DMS79 treated with DMSO at 0.1 percent for 48 hours (cell line): ENCODE results near the gene ZNF592.

Experiments
- DNase-seq: peaks from one replicate; lab custom pipeline; 2025; lab: John Stamatoyannopoulos, UW

Gene ZNF592

GRCh38 chr15:84805221-84805620 lies 56.8 kb downstream of the ZNF592 start:
- no peak for DNase-seq

- no peak for DNase-seq
Measured at GRCh38 chr15:84807228-84807627, 58.8 kb downstream of the ZNF592 start.

GRCh38 chr15:84810073-84810840 lies 61.9 kb downstream of the ZNF592 start:
- no peak for DNase-seq

- no peak for DNase-seq
Measured at GRCh38 chr15:84811151-84811550, 62.8 kb downstream of the ZNF592 start.

GRCh38 chr15:84811828-84812227 lies 63.4 kb downstream of the ZNF592 start:
- DNase-seq: no peak

GRCh38 chr15:84812842-84813241 lies 64.5 kb downstream of the ZNF592 start:
- no peak for DNase-seq

GRCh38 chr15:84813435-84813834 lies 65.0 kb downstream of the ZNF592 start:
- DNase-seq: no peak

GRCh38 chr15:84813931-84814330 lies 65.5 kb downstream of the ZNF592 start:
- no peak for DNase-seq

GRCh38 chr15:84814916-84815315 lies 66.5 kb downstream of the ZNF592 start:
- DNase-seq: no peak

- DNase-seq: no peak
Measured at GRCh38 chr15:84816694-84817465, 68.5 kb downstream of the ZNF592 start, which contains the start of gene ALPK3. TSS of gene ALPK3 (plus strand) at chr15:84817356. CDS start at chr15:84817453, 97 bp downstream.

GRCh38 chr15:84817466-84818081 lies 69.2 kb downstream of the ZNF592 start:
- DNase-seq: no peak

- DNase-seq: no peak
Measured at GRCh38 chr15:84818261-84819131, 70.1 kb downstream of the ZNF592 start.

- no peak for DNase-seq
Measured at GRCh38 chr15:84819291-84819768, 70.9 kb downstream of the ZNF592 start.

- DNase-seq: no peak
Measured at GRCh38 chr15:84819791-84820190, 71.4 kb downstream of the ZNF592 start.

GRCh38 chr15:84821501-84822021 lies 73.2 kb downstream of the ZNF592 start:
- DNase-seq: no peak

- no peak for DNase-seq
Measured at GRCh38 chr15:84822653-84823281, 74.4 kb downstream of the ZNF592 start.

- no peak for DNase-seq
Measured at GRCh38 chr15:84823282-84823878, 75.0 kb downstream of the ZNF592 start.

GRCh38 chr15:84824260-84825007 lies 76.0 kb downstream of the ZNF592 start:
- DNase-seq: no peak

GRCh38 chr15:84826369-84826823 lies 78.0 kb downstream of the ZNF592 start:
- DNase-seq: no peak

GRCh38 chr15:84827246-84827645 lies 78.9 kb downstream of the ZNF592 start:
- DNase-seq: no peak
